ENCODE measurements around the gene SLC37A1.

The SLC37A1 gene

DNA sequence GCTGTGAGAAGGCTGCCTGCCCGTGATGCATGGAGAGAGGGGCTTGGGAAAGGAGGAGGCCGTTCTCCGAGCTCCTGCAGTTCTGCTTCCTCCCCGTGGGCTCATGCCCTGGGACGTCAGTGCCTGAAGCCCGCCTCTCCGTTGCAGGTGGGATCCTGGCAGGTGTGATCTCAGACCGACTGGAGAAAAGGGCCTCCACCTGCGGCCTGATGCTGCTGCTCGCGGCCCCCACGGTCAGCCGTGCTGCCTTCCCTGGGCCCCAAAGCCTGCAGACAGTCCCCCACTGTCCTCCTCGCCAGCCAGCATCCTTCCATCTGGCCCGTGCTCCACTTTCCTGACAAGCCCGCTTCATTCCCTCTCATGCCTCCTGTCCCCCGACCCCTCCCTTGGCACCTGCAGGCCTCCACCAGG is 50.9 kb downstream of the SLC37A1 start:
- DNase-seq = no peak

DNA sequence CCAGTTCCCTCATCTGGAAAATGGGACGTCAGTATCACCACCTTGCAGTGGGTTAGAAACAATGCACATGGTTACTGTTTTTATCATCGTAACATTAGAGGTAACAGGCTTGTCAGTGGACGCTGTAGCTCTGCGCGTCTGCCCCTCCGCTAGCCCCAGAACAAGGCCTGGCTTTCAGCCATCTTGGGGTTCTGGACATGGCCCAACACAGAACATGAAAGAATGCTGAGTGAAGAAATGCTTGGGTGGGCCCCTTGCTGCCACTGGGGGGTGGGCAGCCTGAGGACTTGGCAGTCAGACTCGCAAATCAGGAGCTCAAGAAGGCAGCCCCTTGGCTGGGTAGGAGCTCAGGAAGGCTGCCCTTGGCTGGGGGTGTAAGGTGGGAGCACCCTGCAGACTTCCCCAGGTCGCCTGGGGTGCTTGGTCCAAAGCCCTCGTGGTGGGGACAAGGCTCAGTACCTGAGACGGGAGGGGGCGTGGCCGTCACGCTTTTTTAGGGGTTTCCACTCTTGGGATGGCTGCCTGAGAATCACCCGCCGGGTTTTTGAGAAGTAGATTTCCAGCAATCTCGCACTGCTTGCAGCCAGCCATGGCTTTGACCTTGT is 51.7 kb downstream of the SLC37A1 start:
- DNase-seq = no peak

DNA sequence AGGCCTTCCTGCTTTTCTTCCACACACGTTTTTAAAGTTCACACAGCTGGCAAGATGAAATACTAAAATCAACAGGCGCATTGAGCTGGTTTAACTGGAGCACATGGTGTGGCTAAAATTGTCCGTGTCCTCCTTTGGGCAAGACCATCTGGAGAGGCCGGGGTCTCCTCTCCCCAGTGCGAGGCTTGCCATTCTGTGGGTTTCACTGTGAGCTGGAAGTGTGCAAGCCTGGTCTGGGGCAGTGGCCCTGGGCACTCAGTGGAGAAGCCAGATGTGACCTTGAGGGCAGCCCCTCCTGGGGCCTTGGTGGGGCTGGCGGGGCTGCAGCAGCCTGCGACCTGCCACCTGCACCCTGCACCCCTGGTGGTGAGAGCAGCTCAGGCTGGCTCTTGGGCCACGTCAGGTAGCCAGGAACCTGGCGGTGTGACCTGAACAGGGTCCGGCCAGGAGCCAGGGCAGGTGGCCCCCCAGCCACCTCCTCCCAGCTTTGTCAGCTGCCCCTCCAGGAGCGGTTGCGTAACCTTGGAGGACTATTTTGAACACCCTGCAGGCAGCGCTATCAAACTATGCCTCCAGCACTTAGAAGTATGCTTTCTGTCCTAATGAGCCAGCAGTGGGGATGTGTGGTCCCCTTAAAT is 52.4 kb downstream of the SLC37A1 start:
- no peak for DNase-seq

DNA sequence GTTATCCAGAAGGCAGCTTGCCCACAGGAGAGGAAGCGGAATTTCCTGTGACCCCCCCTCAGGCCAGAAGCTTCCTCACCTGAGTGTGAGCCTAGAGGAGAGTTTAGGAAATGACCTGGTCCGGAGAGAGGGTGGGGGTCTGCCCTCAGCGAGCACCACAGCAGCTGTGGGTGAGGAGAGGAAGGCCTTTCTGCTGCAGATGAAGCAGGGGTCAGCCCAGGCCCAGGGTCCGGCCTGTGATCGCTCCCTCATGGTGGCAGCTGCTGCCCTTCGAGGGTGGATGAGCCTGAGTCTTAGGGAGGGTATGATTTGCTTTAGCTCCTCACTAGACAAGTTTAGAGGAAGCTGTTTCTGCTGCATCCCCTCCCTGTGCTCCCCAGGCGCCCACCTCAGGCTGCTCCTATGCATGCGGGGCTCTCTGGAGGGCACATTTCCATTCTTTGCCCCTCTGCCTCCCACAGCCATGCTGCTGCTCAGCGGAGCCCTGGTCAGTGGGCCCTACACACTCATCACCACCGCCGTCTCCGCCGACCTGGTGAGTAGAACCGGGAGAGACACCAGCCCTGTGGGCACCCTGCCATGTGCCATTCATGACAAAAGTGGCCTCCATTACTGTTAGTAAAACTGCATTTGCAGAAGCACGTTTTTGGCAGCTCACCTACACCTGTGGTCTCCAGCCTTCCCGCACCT is 53.0 kb downstream of the SLC37A1 start:
- no peak for DNase-seq

DNA sequence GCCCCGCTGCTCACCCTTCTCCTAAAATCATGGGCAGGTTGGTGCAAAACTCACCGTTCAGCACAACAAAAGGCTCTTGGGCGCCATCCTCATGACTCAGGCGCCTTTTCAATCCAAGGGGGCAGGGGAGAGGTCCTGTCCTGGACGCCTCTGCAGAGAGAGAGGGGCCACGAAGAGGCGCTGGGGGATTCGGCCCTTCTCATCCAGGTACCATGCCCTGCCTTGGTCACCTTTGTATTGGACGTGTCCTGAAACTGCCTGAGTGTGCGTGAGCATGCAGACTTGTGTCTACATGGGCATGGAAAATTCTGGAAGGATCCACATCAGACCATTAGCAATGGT is 53.5 kb downstream of the SLC37A1 start:
- no peak for DNase-seq

DNA sequence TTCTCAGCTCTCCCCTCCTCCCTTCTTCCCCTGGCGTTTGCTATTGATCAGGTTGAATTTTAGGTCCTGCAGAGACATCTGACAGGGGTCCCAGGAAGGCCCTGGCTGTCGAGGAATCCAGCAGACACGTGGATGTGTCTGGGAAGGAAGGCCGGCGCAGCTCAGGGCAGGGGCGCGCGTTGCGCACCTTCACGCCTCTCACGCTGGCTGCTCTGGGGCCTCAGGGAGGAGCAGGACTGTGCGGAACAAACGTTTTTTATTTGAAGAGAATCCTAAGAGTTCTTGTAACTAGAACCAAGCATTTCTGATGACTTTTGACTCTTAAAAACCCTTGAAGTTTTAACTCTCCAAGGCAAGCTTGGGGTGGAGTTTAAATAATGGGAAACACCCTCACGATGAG is 54.2 kb downstream of the SLC37A1 start:
- DNase-seq = no peak

DNA sequence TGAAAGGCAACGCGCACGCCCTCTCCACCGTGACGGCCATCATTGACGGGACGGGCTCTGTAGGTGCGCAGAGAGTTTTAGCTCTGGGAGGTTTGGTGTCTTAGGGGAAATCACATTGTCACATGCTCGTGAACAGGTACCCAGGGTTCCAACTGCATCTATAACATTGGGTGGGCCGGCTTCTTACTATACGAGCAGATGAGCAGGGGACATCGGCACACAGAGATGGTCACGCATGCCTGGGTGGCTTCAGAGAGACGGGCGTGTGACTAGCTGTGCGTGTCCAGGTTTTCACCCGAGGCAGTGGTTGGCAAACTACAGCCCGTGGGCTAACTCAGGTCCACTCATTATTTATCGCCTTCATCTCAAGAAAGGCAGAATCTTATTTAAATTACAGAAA is 54.7 kb downstream of the SLC37A1 start:
- no peak for DNase-seq

DNA sequence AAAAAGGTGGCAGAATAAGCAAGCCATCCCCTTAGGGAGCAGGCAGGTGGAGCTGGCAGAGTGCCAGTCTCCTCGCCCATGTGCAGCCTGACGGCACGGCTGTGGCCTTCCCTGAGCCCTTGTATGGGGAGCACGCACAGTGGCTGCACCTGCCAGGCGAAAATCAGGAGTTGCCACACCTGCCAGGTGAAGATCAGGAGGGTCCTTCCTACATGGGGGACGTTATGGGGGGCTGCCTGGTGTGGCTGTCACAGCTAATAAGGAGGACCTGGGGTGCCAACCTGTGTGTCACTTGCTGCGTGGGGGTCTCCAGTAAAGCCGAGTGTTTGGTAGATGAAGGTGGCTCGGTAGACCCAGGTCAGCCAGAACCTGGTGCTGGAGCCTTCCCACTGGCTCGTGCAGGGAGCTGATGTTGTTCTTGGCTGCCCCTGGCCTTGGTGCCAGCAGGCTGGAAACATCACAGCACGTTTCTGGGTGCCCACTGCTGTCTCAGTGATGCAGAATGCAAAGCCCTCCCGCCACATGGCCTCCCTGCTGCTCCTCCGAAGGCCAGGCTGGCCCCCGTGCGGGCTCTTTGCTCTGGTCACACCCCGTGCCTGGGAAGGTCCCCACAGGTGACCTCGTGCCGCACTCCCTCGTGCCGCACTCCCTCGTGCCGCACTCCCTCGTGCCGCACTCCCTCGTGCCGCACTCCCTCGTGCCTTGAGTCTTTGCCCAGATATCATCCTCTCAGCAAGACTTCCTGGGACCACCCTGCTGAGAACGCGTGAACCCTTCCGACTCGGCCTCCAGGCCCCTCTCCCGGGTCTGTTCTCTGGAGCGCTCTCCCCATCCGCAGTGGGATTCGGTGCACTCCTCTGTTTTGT is 55.4 kb downstream of the SLC37A1 start:
- DNase-seq = no peak

DNA sequence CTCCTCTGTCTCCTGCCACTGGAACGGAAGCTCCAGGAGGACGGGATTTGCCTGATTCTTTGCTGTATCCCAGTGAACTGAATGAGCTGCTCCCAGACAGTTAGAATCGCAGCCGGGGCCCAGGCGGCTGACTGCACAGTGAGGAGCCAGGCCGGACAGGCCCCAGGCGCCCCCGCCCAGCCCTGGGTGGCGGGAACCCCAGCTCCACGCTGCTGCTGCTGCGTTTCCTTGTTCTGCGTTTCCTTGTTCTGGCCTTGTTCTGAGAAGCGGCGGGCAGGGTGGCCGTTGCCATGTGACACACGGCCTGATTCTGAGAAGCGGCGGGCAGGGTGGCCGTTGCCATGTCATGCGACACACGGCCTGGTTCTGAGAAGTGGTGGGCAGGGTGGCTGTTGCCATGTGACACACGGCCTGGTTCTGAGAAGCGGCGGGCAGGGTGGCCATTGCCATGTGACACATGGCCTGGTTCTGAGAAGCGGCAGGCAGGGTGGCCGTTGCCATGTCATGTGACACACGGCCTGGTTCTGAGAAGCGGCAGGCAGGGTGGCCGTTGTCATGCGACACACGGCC is 56.2 kb downstream of the SLC37A1 start:
- DNase-seq = no peak

DNA sequence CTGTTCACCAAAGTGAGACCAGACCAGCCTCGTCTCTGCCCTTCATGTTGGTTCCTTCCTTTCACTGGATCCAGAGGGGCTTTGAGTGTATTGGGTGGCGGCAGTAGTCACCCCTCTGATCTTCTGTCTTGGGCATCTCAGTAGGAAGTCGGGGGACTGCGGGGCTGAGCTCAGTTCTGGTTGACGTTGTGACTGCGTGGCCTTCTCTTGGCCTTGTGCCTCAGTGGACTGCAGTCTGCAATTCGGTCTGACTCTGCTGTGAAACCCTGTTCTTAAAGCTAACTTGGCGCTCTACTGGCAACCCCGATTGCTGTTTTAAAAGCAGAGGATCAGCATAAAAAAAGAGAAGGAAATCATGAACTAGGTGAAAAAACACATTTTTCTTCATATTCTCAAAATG is 56.7 kb downstream of the SLC37A1 start:
- no peak for DNase-seq

DNA sequence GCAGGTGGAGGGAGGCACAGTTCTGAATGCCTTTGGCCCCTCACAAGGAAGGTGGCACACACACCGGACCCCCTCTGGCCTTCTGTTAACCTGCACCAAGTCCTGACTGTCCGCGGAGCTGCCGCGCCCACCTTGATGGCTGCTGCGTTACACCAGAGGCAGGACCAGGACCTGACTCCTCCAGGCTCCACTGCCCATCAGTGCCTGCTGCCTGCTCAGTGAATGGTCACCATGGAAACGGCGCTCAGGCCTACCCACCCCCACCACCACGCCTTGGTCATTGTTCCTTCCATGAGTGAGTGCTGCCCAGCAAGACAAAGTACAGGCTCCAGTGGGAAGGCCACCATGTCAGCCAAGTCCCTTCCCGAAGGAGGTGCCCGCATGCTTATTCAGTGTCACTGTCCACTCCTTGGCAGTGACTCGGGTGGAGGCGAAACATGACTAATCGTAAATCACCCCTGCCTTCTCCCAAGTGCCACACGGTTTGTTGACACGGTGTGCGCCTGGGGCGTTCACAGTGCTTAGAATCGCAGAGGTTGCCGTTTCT is 57.3 kb downstream of the SLC37A1 start:
- no peak for DNase-seq

DNA sequence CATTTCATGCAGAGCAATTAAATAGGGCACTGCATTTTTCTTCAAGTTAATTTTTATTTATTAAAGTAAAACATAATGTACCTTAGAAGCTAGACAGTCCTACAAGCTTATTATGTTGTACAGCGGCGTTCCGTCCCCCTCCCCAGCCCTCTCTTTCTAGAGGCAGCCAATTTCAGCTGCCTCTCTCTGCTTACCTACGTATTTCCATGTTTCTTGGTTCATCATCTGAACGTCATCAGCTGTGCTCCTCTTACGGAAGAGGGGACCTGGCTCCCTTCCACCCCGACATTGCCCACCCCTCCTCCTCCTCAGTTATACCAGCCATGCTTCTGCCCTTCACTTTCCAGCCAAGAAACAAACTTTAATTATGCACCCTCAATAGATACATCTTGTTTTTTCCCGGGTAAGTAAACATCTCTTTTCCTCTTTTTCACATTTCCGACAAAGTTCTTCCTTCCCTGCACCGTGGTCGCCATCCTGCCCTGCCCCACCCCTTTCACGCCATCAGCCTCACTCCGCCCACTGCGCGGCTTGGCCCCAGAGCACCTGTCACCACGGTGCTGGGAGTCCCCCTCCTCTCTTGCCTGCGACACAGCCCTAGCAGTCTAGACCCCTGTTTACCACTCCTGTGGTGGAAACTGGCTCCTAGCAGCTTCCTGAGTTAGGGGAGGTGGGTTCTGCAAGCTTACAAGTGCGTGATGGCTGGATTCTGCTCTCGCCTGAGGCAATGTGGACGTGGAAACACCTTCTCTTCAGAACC is 57.9 kb downstream of the SLC37A1 start:
- no peak for DNase-seq

DNA sequence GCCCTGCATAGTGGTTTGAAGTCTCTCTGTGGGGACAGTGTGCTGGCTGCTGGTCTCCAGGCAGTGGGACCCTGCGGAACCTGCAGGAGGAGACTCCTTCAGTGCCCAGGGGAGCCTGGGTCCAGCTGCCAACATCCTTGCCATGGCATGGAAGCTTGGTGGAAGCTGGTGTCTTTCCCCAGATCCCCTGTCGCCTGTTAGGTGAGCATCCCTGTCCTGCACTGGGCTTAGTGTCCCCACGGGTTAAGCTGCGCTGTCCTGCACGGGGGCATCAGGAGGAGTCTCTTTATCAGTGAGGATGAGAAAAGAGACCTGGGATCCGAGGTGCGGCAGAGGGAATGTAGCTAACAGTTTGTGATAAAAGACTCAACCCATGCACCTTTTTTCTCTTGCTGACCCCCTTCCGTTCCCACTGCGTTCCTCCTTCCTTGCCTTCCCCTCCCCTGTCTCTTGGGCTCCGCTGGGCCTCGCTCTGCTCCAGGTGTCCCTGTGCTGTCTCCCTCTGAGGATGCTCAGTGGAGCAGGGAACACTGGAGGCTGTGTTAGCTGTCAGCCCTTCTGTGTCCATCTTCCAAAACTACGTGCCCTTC is 59.3 kb downstream of the SLC37A1 start:
- no peak for DNase-seq

DNA sequence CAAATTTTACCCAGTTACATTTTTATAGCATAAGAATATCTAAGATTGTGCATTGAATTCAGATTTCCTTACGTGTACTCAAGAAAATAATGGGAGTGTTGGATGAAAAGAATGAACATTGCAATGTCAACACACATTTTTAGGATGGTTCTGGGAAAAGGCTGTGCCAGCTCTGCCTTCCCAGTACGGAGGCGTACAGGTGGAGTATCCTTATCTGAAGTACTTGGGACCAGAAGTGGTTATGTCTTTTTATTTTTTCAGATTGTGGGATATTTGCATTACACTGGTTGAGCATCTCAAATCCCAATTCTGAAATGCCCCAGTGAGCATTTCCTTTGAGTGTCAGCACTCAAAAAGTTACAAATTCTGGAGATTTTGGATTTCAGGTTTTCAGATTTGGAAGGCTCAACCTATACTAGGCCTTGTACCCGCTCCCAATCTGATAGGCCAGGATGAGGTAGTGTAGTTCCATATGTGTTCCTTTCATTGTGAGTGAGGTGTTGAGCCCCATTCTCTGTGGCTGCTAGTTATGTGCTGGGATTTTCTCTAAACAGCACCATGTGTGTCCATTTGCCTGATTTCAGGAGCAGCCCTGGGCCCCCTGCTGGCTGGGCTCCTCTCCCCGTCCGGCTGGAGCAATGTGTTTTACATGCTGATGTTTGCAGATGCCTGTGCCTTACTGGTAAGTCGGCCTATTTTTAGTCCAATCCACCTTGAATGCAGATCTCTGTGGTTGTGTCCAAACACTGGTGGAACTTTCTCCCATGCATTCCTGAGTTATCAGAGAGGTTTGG is 60.8 kb downstream of the SLC37A1 start:
- no peak for DNase-seq

DNA sequence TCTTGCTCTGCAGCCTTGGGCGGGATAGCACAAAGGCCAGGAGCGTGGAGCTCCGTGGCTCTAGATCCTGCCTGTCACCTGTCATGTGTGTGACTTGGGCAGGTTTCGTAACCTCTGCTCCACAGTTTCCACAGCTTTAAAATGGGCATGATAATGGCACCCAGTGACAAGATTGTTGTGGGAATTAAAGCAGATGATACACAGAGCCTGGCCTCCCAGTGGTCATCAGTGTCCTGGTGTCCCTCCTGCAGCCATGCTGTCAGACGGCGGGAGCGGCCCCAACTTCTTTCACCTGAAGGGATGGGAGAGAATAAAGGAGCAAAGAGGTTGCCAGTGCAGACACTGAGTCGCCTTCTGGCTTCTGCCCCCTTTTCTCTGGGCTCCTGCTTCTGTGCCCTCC is 61.5 kb downstream of the SLC37A1 start:
- DNase-seq = no peak

DNA sequence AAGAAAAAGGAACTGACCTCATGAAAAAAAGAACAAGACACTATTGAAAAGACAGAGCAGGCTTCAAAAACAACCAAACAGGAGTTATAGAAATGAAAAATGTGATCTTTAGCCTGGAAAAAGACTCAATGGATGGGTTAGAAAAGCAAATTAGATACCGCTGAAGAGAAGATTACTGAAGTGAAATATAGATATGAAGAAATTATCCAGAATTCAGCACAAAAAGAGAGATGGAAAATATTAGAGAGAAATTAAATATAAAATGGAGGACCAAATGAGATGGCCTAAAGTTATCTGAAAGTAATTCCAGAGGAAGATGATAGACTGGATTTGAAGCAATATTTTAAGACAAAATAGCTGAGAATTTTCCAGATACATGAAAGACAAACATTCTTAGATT is 63.0 kb downstream of the SLC37A1 start:
- DNase-seq = no peak

DNA sequence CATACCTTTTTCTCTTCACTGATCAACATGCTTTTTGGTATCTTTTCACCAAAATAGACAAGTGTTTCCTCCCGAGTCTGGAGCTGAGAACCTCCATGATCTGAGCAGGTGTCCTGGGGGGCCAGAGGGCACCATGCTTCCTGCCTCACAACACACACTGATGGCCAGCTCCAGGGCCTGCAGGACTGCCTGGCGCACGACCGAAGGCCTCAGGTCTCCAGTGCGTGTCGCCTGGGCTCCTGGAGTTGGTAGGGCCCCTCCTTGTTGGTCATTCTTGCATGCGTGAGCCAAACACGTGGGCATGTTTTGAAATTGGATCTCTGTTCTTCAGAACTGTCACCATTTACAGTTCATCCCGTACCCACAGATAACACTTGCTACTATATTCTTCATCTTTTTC is 64.4 kb downstream of the SLC37A1 start:
- DNase-seq = no peak

DNA sequence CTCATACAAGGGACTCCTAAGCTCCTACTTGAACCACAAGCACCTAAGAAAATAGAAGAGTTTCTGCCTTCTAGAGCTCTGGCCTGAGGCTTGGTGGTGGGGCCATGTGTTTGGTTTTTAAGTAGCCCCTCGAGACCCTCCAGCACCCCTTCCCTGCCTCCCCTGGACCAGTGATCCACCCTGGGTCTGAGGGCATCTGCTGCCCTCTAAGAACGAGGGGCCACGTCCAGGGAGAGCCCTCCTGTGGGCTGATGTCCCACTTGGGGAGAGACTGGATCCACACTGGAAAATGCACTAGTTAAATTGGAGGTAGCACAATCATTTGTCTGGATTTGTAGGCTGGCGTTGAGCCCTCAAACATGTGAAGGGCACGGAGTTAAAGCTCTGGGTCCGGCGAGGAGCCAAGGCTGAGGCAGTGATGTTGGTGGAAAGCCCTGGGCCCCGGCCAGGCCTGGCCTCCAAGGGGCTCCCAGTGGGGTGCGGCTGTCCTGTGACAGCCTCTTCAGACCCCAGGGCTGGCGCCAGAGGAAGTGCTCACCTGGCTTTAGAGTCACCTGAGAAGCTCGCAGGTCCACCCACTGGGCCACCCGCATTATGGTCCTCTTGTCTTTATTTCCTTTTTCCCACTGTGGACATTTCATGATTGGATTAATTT is 65.2 kb downstream of the SLC37A1 start:
- no peak for DNase-seq

DNA sequence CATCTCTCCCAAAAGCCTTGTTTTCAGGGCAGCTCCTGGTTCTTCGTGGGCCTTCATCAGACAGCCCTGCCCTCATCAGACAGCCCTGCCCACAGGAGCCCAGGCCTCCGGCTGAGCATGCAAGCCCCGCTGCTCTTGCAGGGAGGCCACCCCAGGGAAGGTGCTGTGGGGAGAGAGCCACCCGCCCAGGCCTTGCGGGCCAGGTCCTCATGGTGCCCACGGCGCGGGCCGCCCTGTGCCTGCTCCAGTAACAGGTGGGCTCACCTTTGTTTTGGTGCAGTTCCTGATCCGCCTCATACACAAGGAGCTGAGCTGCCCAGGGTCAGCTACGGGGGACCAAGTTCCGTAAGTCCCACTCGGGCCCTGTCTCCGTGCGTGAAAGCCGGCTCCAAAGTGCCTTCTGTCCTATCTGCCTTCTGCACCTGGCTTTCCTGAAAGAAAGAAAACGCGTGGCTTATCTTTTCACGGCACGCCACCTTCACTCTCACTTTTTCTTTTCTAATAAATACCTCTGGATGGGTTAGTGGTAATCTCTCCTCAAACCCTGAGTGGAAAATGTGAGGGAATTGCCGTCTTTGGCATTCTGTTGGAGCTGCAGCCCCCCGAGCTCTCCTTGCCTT is 65.9 kb downstream of the SLC37A1 start:
- no peak for DNase-seq
